WI38 (cell line): ENCODE data around the gene CTPS1.

Experiments used
- H3K4me3 ChIP-seq: 2 replicates; pipeline ENCODE4 v1.5.1; 2011; ENCODE audit warnings: low read depth, mild to moderate bottlenecking, control low read depth, low read length
- TF ChIP-seq, protein P1 (sequence below): IDR thresholded peaks from 2 replicates; pipeline ENCODE4 v1.5.1; 2012; ENCODE audit warnings: low read depth, mild to moderate bottlenecking, control low read depth, low read length

CTPS1 gene

DNA sequence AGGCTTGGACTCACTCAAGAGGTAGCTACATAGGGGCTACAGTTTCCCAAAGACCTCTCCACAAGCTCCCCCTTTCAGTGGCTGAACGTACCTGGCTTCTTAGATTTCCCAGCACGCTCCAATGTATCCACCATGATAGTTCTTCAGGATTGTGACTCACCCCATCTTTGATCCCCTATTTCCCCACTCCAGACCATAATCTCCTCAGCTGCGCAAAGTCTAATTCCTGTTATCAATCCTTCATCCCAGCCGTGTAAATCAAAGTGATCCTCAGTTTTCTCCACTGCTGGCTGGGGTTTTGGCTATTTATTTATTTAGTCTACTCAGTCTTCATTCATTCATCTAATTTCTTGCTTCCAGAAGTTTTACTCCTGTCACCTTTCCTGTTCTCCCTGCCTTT is 13.1 kb upstream of the CTPS1 start:
- H3K4me3 ChIP-seq = no peak overlapping the region
- TF ChIP-seq, protein P1, sequence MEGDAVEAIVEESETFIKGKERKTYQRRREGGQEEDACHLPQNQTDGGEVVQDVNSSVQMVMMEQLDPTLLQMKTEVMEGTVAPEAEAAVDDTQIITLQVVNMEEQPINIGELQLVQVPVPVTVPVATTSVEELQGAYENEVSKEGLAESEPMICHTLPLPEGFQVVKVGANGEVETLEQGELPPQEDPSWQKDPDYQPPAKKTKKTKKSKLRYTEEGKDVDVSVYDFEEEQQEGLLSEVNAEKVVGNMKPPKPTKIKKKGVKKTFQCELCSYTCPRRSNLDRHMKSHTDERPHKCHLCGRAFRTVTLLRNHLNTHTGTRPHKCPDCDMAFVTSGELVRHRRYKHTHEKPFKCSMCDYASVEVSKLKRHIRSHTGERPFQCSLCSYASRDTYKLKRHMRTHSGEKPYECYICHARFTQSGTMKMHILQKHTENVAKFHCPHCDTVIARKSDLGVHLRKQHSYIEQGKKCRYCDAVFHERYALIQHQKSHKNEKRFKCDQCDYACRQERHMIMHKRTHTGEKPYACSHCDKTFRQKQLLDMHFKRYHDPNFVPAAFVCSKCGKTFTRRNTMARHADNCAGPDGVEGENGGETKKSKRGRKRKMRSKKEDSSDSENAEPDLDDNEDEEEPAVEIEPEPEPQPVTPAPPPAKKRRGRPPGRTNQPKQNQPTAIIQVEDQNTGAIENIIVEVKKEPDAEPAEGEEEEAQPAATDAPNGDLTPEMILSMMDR = no peak

DNA sequence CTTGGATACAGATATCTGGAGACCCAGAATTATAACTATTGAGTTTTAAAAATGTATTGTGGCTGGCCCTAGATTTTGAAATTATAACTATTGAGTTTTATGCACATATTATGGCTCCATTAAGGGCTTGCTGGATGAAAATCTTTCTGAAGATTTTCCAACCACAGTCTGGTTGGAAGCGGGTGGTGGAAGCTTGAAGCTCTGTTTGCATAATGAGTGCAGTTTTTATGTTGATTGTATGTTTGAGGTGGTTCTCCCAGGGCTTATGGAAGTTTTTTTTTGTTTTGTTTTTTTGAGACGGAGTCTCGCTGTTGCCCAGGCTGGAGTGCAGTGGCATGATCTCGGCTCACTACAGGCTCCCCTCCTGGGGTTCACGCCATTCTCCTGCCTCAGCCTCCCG is 10.1 kb upstream of the CTPS1 start:
- TF ChIP-seq, protein P1 = no peak
- H3K4me3 ChIP-seq = no peak overlapping the region

DNA sequence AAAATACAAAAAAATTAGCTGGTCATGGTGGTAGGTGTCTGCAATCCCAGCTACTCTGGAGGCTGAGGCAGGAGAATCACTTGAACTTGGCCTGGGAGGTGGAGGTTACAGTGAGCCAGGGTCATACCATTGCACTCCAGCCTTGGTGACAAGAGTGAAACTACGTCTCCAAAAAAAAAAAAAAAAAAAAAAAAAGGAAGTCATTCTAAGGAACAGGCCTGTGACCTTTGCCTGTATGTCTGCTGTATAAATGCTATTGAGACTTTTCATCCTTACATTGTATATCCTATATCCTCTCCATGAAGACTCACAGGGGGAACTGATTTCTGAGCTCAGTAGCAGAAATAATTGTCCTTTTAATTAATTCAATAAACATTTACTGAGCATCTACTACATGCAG is 7.5 kb upstream of the CTPS1 start:
- H3K4me3 ChIP-seq = no peak overlapping the region
- TF ChIP-seq, protein P1 = no peak

DNA sequence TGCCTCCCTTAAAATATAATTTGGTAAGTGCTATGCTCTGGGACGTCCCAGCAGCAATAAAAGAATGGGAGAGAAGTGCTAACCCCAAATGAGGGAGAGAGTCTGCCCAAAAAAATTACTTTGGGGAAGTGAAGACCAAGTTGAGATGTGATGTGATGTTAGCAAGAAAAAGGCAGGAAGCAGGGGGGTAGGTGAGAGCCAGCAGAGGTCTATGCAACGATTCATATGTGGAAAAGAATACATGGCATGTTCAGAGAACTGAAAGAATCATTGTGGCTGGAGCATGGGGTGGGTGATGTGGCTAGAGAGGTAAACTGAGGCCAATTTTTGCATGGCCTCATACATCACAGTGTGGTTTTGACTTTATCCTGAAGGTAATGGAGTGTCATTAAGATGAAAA is 5.6 kb upstream of the CTPS1 start:
- H3K4me3 ChIP-seq = no peak overlapping the region
- TF ChIP-seq, protein P1 = no peak

DNA sequence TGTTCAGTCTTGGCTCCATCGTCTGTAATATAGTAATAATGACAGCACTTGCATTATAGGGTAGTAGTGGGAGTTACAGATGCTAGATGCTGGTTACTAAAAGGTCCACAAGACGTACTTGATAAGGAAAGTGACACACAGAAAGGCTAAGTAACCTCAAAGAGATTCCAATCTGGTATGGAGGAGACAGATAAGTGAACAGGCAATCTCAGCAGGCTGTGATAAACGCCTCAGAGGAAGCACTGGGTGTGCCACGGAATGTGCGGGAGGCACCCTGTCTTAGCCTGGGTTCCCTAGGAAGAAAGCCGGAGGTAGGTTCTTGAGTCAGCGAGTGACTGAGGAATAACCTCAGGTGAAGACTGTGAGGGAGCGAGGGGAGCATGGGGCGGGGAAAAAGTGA is 4.6 kb upstream of the CTPS1 start:
- no peak overlapping the region for H3K4me3 ChIP-seq
- TF ChIP-seq, protein P1 = no peak

DNA sequence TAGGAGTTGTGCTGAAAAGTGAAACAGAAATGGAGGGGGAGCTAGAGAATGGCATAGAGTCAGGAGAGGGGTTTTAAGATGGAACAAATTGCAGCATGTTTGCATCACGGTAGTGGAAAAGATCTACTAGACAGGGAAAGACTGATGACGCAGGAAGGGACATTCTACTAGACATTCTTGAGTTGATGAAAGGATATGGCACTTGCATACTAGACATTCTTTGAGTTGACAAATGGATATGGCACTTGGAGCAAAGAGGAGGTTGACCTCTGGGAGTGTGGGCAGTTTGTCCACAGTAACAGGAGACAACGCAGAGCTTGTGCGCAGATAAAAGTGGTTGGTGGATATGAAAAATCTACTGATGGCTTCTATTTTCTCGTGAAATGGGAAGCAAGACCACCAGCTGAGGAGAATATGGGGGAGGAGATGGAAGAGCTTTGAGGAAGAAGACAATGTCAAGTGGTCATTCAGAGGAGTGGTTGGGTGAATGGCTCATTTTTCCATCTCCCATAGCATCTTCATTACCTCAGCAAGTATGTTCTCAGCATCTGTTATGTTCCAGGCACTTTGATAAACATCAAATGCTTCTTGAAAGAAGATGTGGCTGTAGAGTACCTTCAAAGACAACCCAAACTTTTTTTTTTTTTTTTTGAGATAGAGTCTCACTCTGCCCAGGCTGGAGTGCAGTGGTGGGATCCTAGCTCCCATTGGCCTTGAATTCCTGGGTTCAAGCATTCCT is 2.4 kb upstream of the CTPS1 start:
- H3K4me3 ChIP-seq = no peak overlapping the region
- TF ChIP-seq, protein P1 = no peak

DNA sequence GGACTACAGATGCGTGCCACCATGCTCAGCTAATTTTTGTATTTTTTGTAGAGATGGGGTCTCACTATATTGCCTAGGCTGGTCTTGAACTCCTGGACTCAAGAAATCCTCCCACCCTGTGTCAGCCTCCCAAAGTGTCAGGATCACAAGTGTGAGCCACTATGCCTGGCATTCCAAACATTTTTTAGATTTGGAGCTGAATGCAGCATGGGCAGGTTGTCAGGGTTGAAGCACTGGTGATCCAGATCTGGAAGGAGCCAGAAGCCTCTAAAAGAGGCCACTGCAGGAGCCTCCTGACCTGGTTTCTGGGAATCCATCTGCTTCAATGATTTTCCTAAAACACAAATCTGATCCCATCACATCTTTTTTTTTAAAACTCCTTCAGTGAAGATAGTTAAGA is 1.8 kb upstream of the CTPS1 start:
- TF ChIP-seq, protein P1 = no peak
- no peak overlapping the region for H3K4me3 ChIP-seq
